ENCODE measurements around the gene LRCH3.

LRCH3 gene

DNA sequence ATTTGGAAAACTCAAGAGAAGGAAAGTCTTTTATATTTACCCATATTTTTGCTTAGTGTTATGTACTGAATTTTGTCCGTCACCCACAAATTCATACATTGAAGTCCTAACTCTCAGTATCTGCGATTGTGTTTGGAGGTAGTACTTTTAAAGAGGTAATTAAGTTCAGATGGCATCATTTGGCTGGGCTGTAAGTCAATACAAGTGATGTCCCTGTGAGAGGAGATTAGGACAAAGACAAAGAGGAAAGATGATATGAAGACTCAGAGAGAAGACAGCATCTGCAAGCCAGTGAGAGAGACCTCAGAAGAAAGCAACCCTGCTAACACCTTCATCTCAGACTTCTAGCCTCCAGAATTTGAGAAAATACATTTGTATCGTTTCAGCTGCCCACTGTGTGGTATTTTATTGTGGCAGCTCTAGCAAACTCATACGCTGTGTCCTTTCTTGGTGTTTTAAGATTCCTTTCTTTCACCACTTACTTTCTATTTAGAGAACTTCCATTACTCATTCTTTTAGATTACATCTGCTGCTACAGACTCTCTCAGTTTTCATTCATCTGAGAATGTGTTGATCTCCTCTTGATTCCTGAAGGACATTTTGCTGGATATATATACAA, 17.0 kb downstream of the LRCH3 start:
- Mint-ChIP-seq H3K9me3 (no peaks in the 10 kb centered on the region), H3K27ac (no peak overlapping the region), H3K27me3 (no peaks in the 10 kb centered on the region), H3K36me3 (peaks cover 3% of the 10 kb centered on the region), H3K4me1 (peaks cover 51% of the 10 kb centered on the region), H3K4me3 (no peak overlapping the region)

DNA sequence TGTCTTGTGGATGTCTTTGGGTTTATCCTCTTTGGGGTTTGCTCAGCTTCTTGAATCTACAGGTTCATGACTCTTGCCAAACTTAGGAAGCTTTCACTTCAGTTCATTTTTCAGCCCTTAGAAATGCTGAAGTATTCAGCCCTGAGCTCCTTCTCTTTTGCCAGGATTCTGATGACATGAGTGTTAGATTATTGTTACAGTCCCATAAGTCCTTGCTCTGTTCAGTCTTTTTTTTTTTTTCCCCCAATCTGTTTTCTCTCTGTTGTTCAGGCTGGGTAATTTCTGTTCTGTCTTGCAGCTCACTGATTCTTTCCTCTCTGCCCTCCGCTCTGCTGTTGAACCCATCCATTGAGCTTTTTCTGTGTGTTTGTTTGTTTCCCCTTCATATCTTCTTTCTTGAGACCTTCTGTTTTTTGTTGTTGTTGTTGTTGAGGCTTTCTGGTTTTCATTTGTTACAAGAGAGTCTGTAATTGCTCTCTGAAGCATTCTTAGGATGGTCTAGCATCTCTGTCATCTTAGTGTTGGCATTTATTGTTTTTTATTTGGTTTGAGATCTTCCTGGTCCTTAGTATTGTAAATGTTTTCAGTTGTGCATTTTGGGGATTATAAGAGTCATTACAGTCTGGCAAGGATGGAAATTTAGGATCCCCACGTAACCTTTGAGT, 18.4 kb downstream of the LRCH3 start:
- Mint-ChIP-seq H3K36me3 (peaks cover 7% of the 10 kb centered on the region), H3K4me1 (peaks cover 54% of the 10 kb centered on the region), H3K9me3 (no peaks in the 10 kb centered on the region), H3K4me3 (no peak overlapping the region), H3K27me3 (no peaks in the 10 kb centered on the region), H3K27ac (peak overlapping the region; percentile 32)

DNA sequence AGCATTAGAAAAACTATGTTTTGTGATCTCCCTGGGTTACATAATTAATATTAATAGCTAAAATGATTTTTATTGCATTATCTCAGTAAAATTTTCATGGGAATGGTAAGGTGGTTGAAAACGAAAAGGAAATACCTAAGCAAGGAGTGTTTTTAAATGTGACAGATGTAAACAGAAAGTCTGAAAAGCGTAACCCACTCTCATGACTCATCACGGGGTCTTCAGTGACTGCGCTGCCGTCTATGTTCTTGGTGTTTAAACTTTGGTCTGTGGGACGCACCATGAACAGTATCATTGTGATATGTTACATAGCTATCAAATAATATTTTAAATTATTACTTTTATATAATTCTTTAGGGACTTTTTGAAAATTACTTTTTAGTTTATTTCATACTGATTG, 19.8 kb downstream of the LRCH3 start:
- H3K4me1 Mint-ChIP-seq: peaks cover 56% of the 10 kb centered on the region
- no peaks in the 10 kb centered on the region for H3K9me3 Mint-ChIP-seq
- H3K27me3 Mint-ChIP-seq: no peaks in the 10 kb centered on the region
- H3K4me3 Mint-ChIP-seq: no peak overlapping the region
- peaks cover 7% of the 10 kb centered on the region for H3K36me3 Mint-ChIP-seq
- H3K27ac Mint-ChIP-seq: no peak overlapping the region

DNA sequence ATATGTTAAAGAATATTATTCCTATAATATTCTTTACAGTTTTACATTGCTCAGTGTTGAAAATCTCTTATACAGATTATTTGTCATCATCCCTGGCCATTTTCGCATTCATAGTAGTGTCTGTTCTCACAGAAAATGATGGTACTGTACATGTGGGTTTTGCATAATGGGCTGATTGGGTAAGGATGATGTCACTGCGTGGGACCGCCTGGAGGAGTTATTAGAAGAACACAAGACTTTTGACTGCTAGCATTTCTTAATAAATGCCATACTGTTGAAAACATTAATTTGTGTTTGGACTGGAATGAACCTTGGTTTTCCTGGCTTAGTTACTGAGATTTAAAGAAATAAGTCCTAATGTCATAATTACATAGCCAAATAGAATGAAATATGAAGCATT, 20.3 kb downstream of the LRCH3 start:
- peaks cover 52% of the 10 kb centered on the region for H3K4me1 Mint-ChIP-seq
- no peaks in the 10 kb centered on the region for H3K9me3 Mint-ChIP-seq
- H3K36me3 Mint-ChIP-seq: peaks cover 7% of the 10 kb centered on the region
- H3K4me3 Mint-ChIP-seq: no peak overlapping the region
- H3K27ac Mint-ChIP-seq: peak overlapping the region; percentile 10
- no peaks in the 10 kb centered on the region for H3K27me3 Mint-ChIP-seq

DNA sequence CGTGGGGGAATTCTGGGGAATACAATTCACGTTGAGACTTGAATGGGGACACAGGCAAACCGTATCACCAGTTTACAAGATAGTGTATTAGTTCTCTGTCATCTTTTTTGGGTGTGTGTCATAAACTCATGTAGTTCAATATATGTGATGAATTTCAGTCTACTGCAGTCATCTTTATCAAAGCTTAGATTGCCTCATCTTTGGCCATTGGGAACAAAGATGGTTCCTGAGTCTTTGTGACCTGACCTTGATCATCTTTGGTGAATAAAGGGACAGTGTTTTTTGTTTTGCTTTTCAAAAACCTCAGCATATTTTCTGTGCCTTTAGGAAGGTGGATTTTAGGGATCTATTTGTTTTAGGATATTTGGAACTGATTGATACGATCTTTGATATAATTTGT, 23.3 kb downstream of the LRCH3 start:
- Mint-ChIP-seq H3K27ac (no peak overlapping the region), H3K27me3 (no peaks in the 10 kb centered on the region), H3K9me3 (no peaks in the 10 kb centered on the region), H3K4me1 (peaks cover 30% of the 10 kb centered on the region), H3K4me3 (no peak overlapping the region), H3K36me3 (peaks cover 7% of the 10 kb centered on the region)

DNA sequence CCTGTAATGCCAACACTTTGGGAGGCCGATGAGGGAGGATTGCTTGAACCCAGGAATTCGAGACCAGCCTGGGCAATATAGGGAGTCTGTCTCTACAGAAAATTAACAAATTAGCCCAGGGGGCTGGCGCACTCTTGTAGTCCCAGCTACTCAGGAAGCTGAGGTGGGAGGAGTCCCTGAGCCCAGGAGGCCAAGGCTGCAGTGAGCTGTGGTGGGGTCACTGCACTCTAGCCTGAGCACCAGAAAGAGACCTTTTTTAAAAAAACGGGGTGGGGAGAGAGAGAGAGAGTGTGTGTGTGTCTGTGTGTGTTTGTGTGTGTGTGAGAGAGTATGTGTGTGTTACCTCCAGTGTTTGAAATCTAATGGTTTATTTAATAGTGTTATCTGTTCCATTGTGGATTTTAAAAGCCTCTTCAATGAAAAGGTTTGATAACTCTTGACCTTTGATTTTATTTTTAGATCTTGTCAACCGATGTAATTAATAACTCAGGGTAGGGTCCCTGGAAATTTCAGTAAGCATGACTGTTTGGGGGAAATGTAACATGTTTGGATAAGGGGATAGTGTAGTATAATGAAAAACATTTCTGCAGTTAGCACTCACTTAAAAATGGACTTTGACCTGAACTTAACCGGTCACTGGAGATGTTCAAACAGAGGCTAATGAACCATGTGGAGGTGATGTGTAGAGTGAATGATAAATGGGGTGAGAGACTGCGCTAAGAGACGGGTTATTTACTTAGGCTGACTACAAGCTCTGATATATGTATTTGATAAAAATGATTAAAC, 29.7 kb downstream of the LRCH3 start:
- H3K27me3 Mint-ChIP-seq: no peaks in the 10 kb centered on the region
- peak overlapping the region; percentile 76 for H3K27ac Mint-ChIP-seq
- H3K4me1 Mint-ChIP-seq: no peaks in the 10 kb centered on the region
- H3K4me3 Mint-ChIP-seq: no peak overlapping the region
- no peaks in the 10 kb centered on the region for H3K9me3 Mint-ChIP-seq
- peaks cover 14% of the 10 kb centered on the region for H3K36me3 Mint-ChIP-seq

DNA sequence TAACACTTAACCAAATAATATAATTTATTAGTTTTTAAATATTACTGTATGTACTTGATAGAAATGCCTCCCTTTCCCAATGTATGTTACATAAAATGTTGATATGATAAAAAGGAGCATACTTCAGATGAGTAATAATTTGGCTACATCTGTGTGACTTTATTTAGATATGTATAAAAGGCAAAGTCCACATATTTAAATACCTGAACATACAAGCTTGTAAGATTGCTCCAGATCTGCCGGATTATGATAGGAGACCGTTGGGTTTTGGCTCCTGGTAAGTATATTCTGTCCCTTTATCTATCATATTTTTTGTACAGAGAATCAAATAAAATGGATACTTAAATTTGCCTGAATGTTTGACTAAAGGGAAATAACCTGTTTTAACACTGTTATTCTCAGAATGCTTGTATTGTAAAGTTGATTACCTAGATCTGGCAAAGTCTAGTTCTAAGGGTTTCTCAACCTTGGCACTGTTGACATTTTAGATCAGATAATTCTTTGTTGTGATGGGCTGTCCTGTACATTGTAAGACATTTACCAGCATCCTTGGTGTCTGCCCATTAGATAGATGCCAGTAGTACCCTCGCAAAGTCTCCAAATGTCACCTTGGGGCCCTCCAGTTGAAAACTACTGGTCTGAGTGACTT, 38.5 kb downstream of the LRCH3 start:
- no peaks in the 10 kb centered on the region for H3K9me3 Mint-ChIP-seq
- H3K27me3 Mint-ChIP-seq: no peaks in the 10 kb centered on the region
- H3K4me1 Mint-ChIP-seq: no peaks in the 10 kb centered on the region
- H3K27ac Mint-ChIP-seq: no peak overlapping the region
- no peak overlapping the region for H3K4me3 Mint-ChIP-seq
- peaks cover 21% of the 10 kb centered on the region for H3K36me3 Mint-ChIP-seq

DNA sequence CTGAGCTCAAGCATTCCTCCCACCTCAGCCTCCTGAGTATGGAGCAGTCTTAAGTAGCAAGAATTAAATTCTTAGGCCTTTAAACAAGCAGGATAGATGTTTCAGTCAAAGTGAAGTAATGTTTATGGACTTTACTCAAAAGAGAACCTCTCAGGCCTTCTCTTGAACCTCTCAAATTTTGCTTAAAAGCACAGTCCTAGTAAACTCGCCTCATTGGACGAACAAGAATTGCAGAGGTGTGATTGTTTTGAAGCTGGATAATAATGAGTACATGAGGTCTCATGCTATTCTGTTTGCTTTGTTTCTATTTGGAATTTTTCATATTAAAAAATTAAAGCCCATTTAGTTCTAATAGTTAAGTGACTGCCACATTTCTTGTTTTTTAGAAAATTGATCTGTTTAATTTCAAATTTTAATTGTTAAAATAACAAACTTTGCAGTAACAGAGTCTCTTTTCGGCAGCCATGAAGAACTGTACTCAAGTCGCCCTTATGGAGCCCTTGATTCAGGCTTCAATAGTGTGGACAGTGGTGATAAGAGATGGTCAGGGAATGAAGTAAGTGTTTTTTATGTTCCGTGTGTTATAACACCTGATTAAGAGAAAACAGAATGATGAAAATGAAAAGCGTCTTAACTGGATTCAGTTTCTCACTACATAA, 39.4 kb downstream of the LRCH3 start:
- no peaks in the 10 kb centered on the region for H3K9me3 Mint-ChIP-seq
- H3K27ac Mint-ChIP-seq: no peak overlapping the region
- H3K4me1 Mint-ChIP-seq: no peaks in the 10 kb centered on the region
- H3K36me3 Mint-ChIP-seq: peaks cover 21% of the 10 kb centered on the region
- no peaks in the 10 kb centered on the region for H3K27me3 Mint-ChIP-seq
- H3K4me3 Mint-ChIP-seq: no peak overlapping the region

DNA sequence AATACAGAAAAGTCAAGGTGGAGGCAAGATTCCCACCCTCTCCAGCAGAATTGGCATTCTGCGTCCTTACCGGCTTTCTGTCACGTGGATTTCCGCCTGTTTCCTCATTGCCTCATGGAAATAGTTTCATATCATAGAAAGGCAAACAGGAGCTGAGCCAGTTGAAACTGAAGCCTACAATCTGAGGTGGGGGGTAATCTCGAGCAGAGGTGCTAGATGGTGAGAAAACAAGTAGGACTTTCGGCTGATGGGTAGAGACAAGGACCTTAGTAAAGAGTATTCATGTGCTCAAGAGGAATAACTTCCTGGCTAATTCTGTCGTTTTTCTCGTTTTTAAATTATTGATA, 39.9 kb downstream of the LRCH3 start:
- H3K4me1 Mint-ChIP-seq: no peaks in the 10 kb centered on the region
- no peak overlapping the region for H3K4me3 Mint-ChIP-seq
- no peaks in the 10 kb centered on the region for H3K27me3 Mint-ChIP-seq
- H3K9me3 Mint-ChIP-seq: no peaks in the 10 kb centered on the region
- H3K27ac Mint-ChIP-seq: no peak overlapping the region
- H3K36me3 Mint-ChIP-seq: peaks cover 19% of the 10 kb centered on the region

DNA sequence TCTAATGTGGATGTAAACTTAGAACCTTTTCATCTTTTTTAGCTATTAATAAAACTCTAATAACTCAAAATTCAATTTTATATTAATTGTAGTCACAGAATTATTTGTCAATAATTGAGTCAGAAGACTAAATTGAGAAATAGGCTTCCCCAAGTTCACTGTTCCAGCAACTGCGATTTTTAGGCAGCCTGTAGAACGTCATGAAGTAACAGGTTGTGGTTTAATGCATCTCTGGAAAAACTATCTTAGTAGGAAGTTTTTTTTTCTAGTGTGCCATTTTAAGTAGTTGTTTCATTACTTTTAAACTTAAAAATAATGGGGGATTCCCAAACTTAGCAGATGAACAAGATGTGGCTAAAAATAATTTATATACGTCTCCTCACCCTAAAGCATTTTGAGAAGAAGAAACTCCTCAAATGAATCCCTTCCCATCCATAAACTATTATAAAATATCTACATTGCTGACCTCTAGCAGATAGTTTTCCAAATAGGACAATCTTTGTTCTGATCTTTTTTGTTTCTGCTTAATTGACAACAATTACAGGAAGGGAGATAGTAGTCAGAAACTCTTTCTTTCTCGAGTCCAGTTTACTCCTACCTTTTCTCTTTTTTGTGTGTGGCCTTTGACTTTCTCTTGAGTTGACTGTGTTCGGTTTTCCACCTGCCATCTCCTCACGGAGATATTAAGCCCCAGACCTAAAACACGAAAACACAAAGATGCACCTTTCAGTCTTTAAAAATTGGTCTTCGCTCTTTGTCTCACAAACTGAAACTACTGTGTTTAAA, 43.1 kb downstream of the LRCH3 start:
- H3K27ac Mint-ChIP-seq: no peak overlapping the region
- no peaks in the 10 kb centered on the region for H3K9me3 Mint-ChIP-seq
- H3K27me3 Mint-ChIP-seq: no peaks in the 10 kb centered on the region
- H3K4me3 Mint-ChIP-seq: no peak overlapping the region
- no peaks in the 10 kb centered on the region for H3K4me1 Mint-ChIP-seq
- peaks cover 18% of the 10 kb centered on the region for H3K36me3 Mint-ChIP-seq

DNA sequence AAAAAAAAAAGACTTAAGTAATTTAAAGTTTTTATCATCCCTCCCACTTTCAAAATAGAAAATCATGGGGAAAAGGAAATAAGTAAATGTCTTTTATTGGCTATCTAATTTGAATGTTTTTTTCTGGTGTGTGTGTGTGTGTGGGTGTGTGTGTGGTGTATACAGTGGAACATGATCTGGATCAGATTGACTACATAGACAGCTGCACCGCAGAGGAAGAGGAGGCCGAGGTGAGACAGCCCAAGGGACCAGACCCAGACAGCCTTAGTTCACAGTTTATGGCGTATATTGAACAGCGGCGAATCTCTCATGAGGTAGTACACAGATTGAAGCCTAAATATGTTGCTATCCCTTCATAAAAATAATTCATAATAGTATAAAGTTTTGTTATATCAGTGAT, 44.5 kb downstream of the LRCH3 start:
- H3K4me1 Mint-ChIP-seq: no peaks in the 10 kb centered on the region
- H3K4me3 Mint-ChIP-seq: no peak overlapping the region
- no peaks in the 10 kb centered on the region for H3K27me3 Mint-ChIP-seq
- no peak overlapping the region for H3K27ac Mint-ChIP-seq
- no peaks in the 10 kb centered on the region for H3K9me3 Mint-ChIP-seq
- peaks cover 14% of the 10 kb centered on the region for H3K36me3 Mint-ChIP-seq

DNA sequence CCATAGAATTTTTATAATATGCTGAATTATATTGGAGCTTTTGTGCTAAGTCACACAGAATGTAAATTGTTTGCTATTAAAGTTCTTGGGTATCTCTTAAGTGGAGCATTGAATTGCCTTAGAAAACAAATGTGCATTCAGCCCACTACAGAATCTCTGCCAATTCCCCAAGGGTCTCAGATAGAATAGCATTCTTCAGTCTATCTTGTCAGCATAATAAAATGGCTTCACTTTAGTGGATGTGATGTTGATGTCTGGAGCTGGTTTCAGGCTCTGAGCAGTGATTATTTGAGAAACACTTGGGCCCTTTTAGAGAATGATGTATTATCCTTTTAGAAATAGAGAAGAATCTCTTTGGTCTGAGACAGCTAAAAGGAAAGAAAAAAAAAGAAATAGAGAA, 45.2 kb downstream of the LRCH3 start:
- Mint-ChIP-seq H3K27me3 (no peaks in the 10 kb centered on the region), H3K36me3 (peaks cover 11% of the 10 kb centered on the region), H3K27ac (no peak overlapping the region), H3K4me1 (no peaks in the 10 kb centered on the region), H3K9me3 (no peaks in the 10 kb centered on the region), H3K4me3 (no peak overlapping the region)

DNA sequence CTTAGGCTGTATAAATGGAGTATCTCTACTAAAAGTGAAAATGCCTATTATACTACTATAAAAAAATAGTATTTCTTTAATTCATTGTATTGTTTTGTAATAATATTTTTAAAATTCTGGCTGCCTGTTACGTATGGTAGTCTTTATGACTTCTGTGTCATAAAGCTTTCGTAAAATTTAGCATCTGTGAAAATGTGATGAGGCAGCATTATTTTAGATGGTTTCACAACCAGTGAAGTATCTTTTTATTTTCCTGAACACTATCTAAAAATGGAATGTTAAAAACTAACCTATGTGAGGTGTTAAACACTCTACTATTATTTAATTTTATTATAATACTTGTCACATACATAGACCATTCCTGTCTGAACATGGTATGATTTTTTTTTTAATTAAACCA, 46.2 kb downstream of the LRCH3 start:
- Mint-ChIP-seq H3K4me1 (no peaks in the 10 kb centered on the region), H3K9me3 (no peaks in the 10 kb centered on the region), H3K36me3 (peaks cover 10% of the 10 kb centered on the region), H3K4me3 (no peak overlapping the region), H3K27me3 (no peaks in the 10 kb centered on the region), H3K27ac (no peak overlapping the region)

DNA sequence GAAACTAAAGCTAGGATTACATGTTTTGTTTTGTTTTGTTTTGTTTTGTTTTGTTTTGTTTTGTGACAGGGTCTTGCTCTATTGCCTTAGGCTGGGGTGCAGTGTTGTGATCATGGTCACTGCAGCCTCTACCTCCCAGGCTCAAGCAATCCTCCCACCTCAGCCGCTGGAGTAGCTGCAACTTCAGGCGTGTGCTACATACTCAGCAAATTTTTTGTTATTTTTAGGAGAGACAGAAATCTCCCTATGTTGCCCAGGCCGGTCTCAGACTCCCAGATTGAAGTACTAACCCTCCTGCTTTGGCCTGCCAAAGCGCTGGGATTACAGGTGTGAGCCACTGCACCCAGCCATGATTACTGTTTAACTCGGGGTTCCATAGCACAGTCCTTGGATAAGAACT, 50.7 kb downstream of the LRCH3 start:
- Mint-ChIP-seq H3K27ac (no peak overlapping the region), H3K9me3 (no peaks in the 10 kb centered on the region), H3K36me3 (peaks cover 17% of the 10 kb centered on the region), H3K4me1 (peaks cover 8% of the 10 kb centered on the region), H3K27me3 (no peaks in the 10 kb centered on the region), H3K4me3 (no peak overlapping the region)

DNA sequence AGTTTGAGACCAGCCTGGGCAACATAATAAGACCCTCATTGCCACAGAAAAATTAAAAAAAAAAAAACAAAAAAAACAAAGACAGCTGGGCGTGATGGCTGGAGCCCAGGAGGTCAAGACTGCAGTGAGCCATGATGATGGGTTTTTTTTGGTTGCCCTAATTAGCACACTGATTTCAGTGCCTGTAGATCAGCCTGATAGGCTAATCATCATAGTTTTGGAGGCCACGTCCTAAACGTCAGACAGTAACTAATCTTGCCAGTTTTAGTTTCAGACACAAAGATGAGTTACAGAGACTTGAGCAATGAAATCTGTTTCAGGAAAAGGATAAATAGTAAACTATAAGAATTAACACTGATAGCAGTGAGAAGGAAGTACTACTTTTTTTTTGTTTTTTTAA, 55.4 kb downstream of the LRCH3 start:
- H3K4me1 Mint-ChIP-seq: peaks cover 33% of the 10 kb centered on the region
- H3K4me3 Mint-ChIP-seq: no peak overlapping the region
- no peaks in the 10 kb centered on the region for H3K27me3 Mint-ChIP-seq
- H3K27ac Mint-ChIP-seq: no peak overlapping the region
- peaks cover 26% of the 10 kb centered on the region for H3K36me3 Mint-ChIP-seq
- H3K9me3 Mint-ChIP-seq: no peaks in the 10 kb centered on the region
